ENCODE data around the gene SFSWAP. TPM values are rescaled to one million over a fixed set of nuclear protein-coding genes. Genes with fewer than 3 reads are reported as not detected.

SFSWAP gene
- total RNA-seq, 1 donor from 2014 or later, result 18.2 TPM

DNA sequence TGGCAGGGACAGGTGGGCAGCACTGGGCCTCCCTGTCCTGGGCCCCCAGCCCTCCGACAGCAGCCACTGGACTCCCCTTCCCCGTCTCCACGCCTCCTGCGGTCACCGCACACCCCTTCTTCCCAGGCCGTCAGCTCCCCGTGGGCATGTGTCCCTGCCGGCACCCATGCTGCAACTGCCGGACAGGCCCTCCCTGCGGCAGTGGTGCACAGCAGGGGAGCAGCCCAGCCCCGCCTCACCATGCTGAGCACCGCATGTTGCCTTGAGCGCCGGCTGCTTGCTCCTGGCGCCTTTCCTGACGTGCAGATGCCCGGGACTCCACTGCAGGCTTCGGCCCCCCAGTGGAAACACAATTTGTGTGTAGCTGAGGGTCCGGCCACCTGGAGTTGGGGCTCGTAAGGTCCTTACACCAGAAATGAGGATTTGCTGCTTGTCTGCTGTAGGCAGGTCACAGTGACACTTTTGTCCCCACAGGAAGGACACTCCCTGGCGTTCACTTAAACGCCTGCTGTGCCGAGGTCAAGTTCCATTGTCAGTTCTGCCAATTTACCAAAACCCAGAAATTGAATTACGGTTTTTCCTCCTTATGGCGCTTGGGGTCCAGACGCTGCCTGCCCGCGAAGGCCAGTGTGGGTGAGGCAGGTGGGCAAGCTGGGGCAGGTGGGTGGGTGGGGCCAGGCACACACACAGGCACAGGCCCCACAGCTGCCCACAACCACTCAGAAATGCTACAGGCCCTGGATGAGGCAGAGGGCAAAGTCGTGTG lies 89.1 kb downstream of the SFSWAP start:
- no peak for FAIRE-seq
- DNase-seq (ENCODE audit: low read depth), result no peak
- no peak overlapping the region for H3K4me3 ChIP-seq (ENCODE audit: low read depth, low read length)
- H3K36me3 ChIP-seq (ENCODE audit: control insufficient read depth, insufficient read depth, low read length), result peaks cover 14% of the 10 kb centered on the region
- TF ChIP-seq, protein P1, sequence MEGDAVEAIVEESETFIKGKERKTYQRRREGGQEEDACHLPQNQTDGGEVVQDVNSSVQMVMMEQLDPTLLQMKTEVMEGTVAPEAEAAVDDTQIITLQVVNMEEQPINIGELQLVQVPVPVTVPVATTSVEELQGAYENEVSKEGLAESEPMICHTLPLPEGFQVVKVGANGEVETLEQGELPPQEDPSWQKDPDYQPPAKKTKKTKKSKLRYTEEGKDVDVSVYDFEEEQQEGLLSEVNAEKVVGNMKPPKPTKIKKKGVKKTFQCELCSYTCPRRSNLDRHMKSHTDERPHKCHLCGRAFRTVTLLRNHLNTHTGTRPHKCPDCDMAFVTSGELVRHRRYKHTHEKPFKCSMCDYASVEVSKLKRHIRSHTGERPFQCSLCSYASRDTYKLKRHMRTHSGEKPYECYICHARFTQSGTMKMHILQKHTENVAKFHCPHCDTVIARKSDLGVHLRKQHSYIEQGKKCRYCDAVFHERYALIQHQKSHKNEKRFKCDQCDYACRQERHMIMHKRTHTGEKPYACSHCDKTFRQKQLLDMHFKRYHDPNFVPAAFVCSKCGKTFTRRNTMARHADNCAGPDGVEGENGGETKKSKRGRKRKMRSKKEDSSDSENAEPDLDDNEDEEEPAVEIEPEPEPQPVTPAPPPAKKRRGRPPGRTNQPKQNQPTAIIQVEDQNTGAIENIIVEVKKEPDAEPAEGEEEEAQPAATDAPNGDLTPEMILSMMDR (IDR thresholded peaks at IDR 0.05; ENCODE audit: insufficient read depth, low read length, severe bottlenecking), result no peak
- H3K27me3 ChIP-seq (ENCODE audit: control insufficient read depth, insufficient read depth, low read length), result no peaks in the 10 kb centered on the region

DNA sequence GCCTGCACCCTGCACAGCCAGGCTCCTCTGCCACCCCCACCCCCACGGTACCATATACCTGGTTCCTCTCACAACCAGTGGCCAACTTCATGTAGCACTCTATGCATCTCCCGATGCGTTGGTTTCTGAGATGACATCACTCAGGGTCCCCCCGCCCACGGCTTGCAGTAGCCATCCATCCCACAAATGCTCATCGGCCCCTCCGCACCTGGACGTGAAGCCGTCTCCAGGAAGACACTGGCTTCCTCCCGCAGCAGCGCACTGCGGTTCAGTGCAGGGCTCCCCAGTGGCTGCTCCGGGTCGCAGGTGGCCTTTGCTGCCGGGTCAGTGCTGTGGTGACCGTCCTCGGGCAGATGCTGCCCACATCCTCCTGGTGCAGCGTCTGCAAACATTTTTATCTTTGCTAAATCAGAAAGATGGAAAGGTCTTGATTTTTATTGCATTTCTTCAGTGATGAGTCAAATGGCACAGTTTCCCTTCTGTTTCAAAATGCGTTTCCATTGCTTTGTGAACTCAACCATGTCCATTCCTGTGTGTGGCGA lies 89.8 kb downstream of the SFSWAP start:
- H3K4me3 ChIP-seq (ENCODE audit: low read depth, low read length), result no peak overlapping the region
- DNase-seq (ENCODE audit: low read depth), result no peak
- no peak for FAIRE-seq
- TF ChIP-seq, protein P1 (IDR thresholded peaks at IDR 0.05; ENCODE audit: insufficient read depth, low read length, severe bottlenecking), result no peak
- H3K36me3 ChIP-seq (ENCODE audit: control insufficient read depth, insufficient read depth, low read length), result peaks cover 14% of the 10 kb centered on the region
- no peaks in the 10 kb centered on the region for H3K27me3 ChIP-seq (ENCODE audit: control insufficient read depth, insufficient read depth, low read length)

DNA sequence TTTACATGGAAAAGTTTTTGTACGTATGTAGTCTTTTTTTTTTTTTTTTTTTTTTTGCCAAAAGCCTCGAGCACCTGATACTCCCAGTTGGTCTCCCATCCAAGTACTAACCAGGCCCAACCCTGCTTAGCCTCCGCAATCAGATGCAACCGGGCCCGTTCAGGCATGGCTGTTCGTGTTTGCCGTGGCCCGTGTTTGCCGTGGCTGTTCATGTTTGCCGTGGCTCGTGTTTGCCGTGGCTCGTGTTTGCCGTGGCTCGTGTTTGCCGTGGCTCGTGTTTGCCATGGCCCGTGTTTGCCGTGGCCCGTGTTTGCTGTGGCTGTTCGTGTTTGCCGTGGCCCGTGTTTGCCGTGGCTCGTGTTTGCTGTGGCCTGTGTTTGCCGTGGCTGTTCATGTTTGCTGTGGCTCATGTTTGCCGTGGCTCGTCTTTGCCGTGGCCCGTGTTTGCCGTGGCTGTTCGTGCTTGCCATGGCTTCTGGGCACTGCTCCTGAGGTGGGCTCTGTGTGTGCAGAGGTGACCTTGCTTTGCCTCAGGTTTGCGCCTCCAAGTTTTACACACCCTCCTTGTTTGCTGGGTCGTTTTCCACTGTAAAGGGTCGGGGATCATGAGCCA lies 90.5 kb downstream of the SFSWAP start:
- TF ChIP-seq, protein P1 (IDR thresholded peaks at IDR 0.05; ENCODE audit: insufficient read depth, low read length, severe bottlenecking), result no peak
- FAIRE-seq (no peak), DNase-seq (ENCODE audit: low read depth) (no peak)
- Histone ChIP-seq H3K36me3 (ENCODE audit: control insufficient read depth, insufficient read depth, low read length) (peaks cover 14% of the 10 kb centered on the region), H3K4me3 (ENCODE audit: low read depth, low read length) (no peak overlapping the region), H3K27me3 (ENCODE audit: control insufficient read depth, insufficient read depth, low read length) (no peaks in the 10 kb centered on the region)

DNA sequence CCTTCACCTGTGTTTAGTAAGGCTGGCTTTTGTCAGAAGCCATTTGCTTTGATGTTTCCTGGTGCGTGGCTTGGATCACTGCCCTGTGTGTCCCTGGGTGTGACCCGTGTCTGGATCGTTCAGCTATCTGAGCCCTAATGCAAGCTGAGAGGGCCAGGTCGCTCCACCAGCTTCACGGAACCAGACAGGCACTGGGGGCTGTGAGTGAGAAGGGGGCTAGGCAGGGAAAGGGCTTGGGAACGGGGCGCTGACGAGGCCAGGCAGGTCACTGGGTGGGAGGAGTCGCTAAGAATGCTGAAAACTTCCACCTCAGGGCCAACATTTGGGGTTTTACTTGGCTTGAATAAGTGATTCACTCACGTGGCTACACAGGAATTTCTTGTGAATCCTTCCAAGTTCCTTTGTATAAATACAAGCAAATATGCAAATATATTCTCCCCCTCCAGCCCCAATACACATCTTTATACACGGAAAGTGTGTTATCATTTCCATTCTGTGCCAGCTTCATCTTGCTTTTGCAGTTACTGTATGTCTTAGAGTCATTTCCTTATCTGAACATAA lies 93.2 kb downstream of the SFSWAP start:
- TF ChIP-seq, protein P1 (IDR thresholded peaks at IDR 0.05; ENCODE audit: insufficient read depth, low read length, severe bottlenecking), result no peak
- no peak for FAIRE-seq
- no peak for DNase-seq (ENCODE audit: low read depth)

GRCh38 chr12:131805421-131805820 lies 94.5 kb downstream of the SFSWAP start:
- Histone ChIP-seq H3K36me3 (ENCODE audit: control insufficient read depth, insufficient read depth, low read length) (peaks cover 2% of the 10 kb centered on the region), H3K4me3 (ENCODE audit: low read depth, low read length) (no peak overlapping the region), H3K27me3 (ENCODE audit: control insufficient read depth, insufficient read depth, low read length) (no peaks in the 10 kb centered on the region)
- TF ChIP-seq, protein P1 (IDR thresholded peaks at IDR 0.05; ENCODE audit: insufficient read depth, low read length, severe bottlenecking), result no peak
- DNase-seq (ENCODE audit: low read depth), result no peak
- no peak for FAIRE-seq

More for the DNA sequence above, 93.2 kb downstream of the SFSWAP start:
- H3K4me3 ChIP-seq (ENCODE audit: low read depth, low read length), result no peak overlapping the region
- peaks cover 4% of the 10 kb centered on the region for H3K36me3 ChIP-seq (ENCODE audit: control insufficient read depth, insufficient read depth, low read length)
- no peaks in the 10 kb centered on the region for H3K27me3 ChIP-seq (ENCODE audit: control insufficient read depth, insufficient read depth, low read length)
